NCI-H446 treated with DMSO at 0.1 percent for 48 hours (cell line): Measurements from ENCODE around the gene TFB1M.
"Not testable (repeated sequence)": the region's sequence is repeated elsewhere in the genome, so short reads cannot be mapped to it uniquely, and the experiment has no call there.

Experiments used
- DNase-seq: peaks from one replicate; lab custom pipeline; 2025; lab: John Stamatoyannopoulos, UW

Gene TFB1M

GRCh38 chr6:155329460-155330132 is 15.3 kb upstream of the TFB1M start:
- DNase-seq: no peak

GRCh38 chr6:155328539-155329459 is 14.5 kb upstream of the TFB1M start:
- no peak for DNase-seq

- no peak for DNase-seq
Measured at GRCh38 chr6:155328074-155328538, 13.8 kb upstream of the TFB1M start.

GRCh38 chr6:155327326-155328073 is 13.2 kb upstream of the TFB1M start:
- DNase-seq: peak; percentile 29

- no peak for DNase-seq
Measured at GRCh38 chr6:155325700-155326516, 11.6 kb upstream of the TFB1M start.

- no peak for DNase-seq
Measured at GRCh38 chr6:155324993-155325392, 10.7 kb upstream of the TFB1M start.

GRCh38 chr6:155324172-155324571 is 9.9 kb upstream of the TFB1M start:
- no peak for DNase-seq

- DNase-seq: no peak
Measured at GRCh38 chr6:155319902-155320301, 5.6 kb upstream of the TFB1M start.

- DNase-seq: peak; percentile 24
Measured at GRCh38 chr6:155317186-155317585, 2.9 kb upstream of the TFB1M start.

GRCh38 chr6:155316419-155316818 is 2.1 kb upstream of the TFB1M start:
- no peak for DNase-seq

GRCh38 chr6:155315516-155315871 is 1.2 kb upstream of the TFB1M start:
- DNase-seq: no peak

- peak; percentile 84 for DNase-seq
Measured at GRCh38 chr6:155314773-155315515, 660 bp upstream of the TFB1M start.

- no peak for DNase-seq
Measured at GRCh38 chr6:155313602-155314091, 637 bp downstream of the TFB1M start.

GRCh38 chr6:155312950-155313349 is 1.3 kb downstream of the TFB1M start:
- DNase-seq: not testable (repeated sequence)

- DNase-seq: no peak
Measured at GRCh38 chr6:155311583-155311982, 2.7 kb downstream of the TFB1M start.

GRCh38 chr6:155311086-155311485 is 3.2 kb downstream of the TFB1M start:
- DNase-seq: no peak

GRCh38 chr6:155310596-155310995 is 3.7 kb downstream of the TFB1M start:
- DNase-seq: no peak

- DNase-seq: no peak
Measured at GRCh38 chr6:155309150-155309549, 5.1 kb downstream of the TFB1M start.

- DNase-seq: no peak
Measured at GRCh38 chr6:155306958-155307357, 7.3 kb downstream of the TFB1M start.

- DNase-seq: no peak
Measured at GRCh38 chr6:155303361-155303870, 10.9 kb downstream of the TFB1M start.
